ENCODE results near the gene CAMTA1. TPM values are rescaled to one million over a fixed set of nuclear protein-coding genes. Genes with fewer than 3 reads are reported as not detected.

CAMTA1 gene
- total RNA-seq, 1 experiment from 2014 or later = 102 TPM

DNA sequence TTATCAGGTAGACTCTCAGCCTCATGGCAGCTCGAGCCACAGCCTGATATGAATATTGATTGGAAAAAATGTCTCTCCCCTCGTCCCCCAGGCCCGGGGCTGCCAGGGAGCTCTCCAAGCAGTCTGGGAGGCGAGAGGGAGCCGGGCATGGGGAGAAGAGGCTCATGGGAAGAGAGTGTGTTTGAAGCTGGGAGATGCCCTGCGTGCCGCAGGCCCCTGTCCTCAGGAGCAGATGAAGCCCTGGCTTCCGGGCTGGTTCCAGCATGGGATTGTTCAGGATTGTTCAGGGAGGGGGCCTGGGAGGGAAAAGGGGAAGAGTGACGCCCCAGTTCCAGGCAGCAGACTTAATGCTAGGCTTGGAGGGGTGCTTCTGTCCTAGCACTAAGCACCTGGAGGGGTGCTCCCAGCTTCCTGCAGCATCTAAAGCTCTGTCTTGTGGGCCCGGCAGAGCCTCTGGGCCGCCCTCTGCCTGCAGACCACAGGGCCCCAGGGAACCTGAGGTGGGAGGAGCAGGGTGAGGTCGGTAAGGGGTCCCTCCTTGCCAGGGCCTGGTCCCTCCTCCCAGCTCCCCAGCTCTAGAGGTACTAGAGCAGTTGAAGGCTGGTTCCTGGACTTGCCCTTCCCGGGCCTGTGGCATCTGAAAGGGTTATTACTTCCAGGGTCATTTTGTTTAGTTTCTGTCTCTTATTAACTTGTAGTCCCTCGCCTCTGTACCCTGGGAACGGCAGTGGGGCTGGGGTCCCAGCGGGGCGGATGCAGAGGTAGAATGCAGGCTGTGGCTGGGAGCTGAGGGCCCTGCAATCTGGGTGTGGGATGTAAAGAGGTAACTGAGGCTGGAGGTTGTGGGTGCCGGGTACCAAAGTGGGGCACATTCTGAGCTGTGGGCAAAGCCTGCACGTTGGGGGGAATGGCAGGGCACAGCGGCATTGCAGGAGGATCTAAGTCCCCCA lies 651.1 kb downstream of the CAMTA1 start:
- DNase-seq (ENCODE audit: low read depth) = no peak
- in situ Hi-C loops (cut with HindIII; ENCODE audit: low pct_unique_long_range_greater_than_20kb, low sequenced_read_pairs) = no loop called here

GRCh38 chr1:7437036-7437435 lies 651.8 kb downstream of the CAMTA1 start:
- in situ Hi-C loops (cut with HindIII; ENCODE audit: low pct_unique_long_range_greater_than_20kb, low sequenced_read_pairs) = no loop called here
- no peak for DNase-seq (ENCODE audit: low read depth)

- no peak for DNase-seq (ENCODE audit: low read depth)
- in situ Hi-C loops (cut with HindIII; ENCODE audit: low pct_unique_long_range_greater_than_20kb, low sequenced_read_pairs) = no loop called here
Observed at GRCh38 chr1:7437608-7438395, 652.5 kb downstream of the CAMTA1 start.

DNA sequence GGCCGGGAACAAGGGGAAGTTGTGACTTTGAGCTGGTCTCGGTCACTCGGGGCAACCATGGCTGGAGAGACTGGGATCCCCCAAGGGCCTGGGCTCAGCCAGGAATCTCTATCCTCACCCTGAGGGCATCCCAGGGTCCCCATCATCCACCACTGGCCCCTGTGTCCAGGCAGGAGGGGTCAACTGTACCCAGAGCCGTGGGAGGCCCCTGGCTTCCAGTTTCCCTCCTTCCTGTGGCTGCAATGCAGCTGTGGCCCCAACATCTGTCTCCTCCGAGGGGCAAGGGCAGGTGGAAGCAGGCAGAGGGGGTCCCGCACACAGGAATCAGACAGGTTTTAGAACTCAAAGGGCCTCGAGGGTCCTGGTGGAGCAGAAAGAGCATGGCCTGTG lies 653.1 kb downstream of the CAMTA1 start:
- no peak for DNase-seq (ENCODE audit: low read depth)
- in situ Hi-C loops (cut with HindIII; ENCODE audit: low pct_unique_long_range_greater_than_20kb, low sequenced_read_pairs) = no loop called here

GRCh38 chr1:7438921-7439655 lies 653.8 kb downstream of the CAMTA1 start:
- in situ Hi-C loops (cut with HindIII; ENCODE audit: low pct_unique_long_range_greater_than_20kb, low sequenced_read_pairs) = no loop called here
- no peak for DNase-seq (ENCODE audit: low read depth)

DNA sequence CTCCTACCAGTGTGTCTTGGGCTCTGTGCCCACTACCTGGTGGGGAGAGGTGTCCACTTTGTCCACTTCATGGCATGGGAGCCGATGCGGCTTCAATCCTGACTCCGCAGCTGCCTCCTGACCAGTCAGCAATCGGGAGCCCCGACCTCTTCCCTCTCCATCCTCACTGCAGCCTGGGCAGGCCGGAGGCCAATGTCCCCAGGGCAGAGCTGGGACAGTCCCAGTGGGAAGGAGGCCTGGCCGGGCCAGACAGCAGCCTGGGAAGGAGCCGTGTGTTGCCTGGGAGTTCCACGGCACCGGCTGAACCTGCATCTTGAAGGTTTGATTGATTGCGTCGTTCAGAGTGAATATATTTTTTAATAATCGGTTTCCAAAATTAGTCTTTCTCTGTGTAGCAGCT lies 654.9 kb downstream of the CAMTA1 start:
- DNase-seq (ENCODE audit: low read depth) = no peak
- in situ Hi-C loops (cut with HindIII; ENCODE audit: low pct_unique_long_range_greater_than_20kb, low sequenced_read_pairs) = no loop called here

GRCh38 chr1:7441143-7441841 lies 656.0 kb downstream of the CAMTA1 start:
- no peak for DNase-seq (ENCODE audit: low read depth)
- in situ Hi-C loops (cut with HindIII; ENCODE audit: low pct_unique_long_range_greater_than_20kb, low sequenced_read_pairs) = no loop called here

DNA sequence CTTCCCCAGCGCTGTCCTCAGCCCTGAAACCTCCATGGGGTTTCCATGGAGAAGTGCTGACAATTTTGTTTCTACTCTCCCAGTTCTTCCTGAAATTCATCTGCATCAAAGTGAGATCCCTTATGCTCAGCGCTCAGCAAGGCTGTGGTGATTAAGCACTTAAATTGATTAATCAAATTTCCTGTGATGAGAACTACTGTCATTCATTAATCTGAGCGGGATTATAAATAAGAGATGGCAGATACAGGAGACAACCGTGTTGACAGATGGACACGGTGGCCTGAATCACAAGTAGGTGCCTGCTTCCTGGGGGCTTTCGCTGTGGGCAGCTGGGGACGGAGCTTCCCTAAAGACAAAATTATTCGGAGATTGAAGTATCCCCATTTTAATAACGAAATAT lies 656.8 kb downstream of the CAMTA1 start:
- DNase-seq (ENCODE audit: low read depth) = no peak
- in situ Hi-C loops (cut with HindIII; ENCODE audit: low pct_unique_long_range_greater_than_20kb, low sequenced_read_pairs) = no loop called here

- no peak for DNase-seq (ENCODE audit: low read depth)
- in situ Hi-C loops (cut with HindIII; ENCODE audit: low pct_unique_long_range_greater_than_20kb, low sequenced_read_pairs) = no loop called here
Observed at GRCh38 chr1:7442918-7443317, 657.7 kb downstream of the CAMTA1 start.

- in situ Hi-C loops (cut with HindIII; ENCODE audit: low pct_unique_long_range_greater_than_20kb, low sequenced_read_pairs) = no loop called here
- no peak for DNase-seq (ENCODE audit: low read depth)
Observed at GRCh38 chr1:7444363-7444762, 659.1 kb downstream of the CAMTA1 start.

GRCh38 chr1:7447093-7447492 lies 661.8 kb downstream of the CAMTA1 start:
- in situ Hi-C loops (cut with HindIII; ENCODE audit: low pct_unique_long_range_greater_than_20kb, low sequenced_read_pairs) = no loop called here
- no peak for DNase-seq (ENCODE audit: low read depth)

GRCh38 chr1:7447736-7448135 lies 662.5 kb downstream of the CAMTA1 start:
- in situ Hi-C loops (cut with HindIII; ENCODE audit: low pct_unique_long_range_greater_than_20kb, low sequenced_read_pairs) = no loop called here
- no peak for DNase-seq (ENCODE audit: low read depth)

GRCh38 chr1:7448986-7449385 lies 663.7 kb downstream of the CAMTA1 start:
- in situ Hi-C loops (cut with HindIII; ENCODE audit: low pct_unique_long_range_greater_than_20kb, low sequenced_read_pairs) = no loop called here

GRCh38 chr1:7449750-7450149 lies 664.5 kb downstream of the CAMTA1 start:
- DNase-seq (ENCODE audit: low read depth) = no peak
- in situ Hi-C loops (cut with HindIII; ENCODE audit: low pct_unique_long_range_greater_than_20kb, low sequenced_read_pairs) = no loop called here

More at GRCh38 chr1:7448986-7449385, 663.7 kb downstream of the CAMTA1 start:
- no peak for DNase-seq (ENCODE audit: low read depth)

- no peak for DNase-seq (ENCODE audit: low read depth)
- in situ Hi-C loops (cut with HindIII; ENCODE audit: low pct_unique_long_range_greater_than_20kb, low sequenced_read_pairs) = no loop called here
Observed at GRCh38 chr1:7450838-7451237, 665.6 kb downstream of the CAMTA1 start.

DNA sequence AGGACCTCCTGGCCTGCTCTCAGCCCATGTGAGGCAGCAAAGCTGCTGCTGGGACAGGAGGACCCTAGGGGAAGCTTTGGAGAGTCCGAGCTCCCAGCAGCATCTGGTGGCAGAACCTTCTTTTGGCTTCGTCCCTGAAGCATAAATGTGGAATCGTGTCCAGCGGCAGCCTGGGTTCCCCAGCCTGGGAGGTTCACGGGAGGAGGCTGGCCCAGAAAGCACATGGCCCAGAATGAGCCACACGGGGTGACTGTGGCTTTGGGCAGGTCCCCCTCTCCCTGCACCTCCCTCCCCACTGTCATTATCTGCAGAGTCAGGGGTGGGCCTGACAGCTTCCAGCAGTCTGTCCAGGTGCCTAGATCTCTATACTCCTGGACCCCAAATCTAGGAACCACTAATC lies 667.8 kb downstream of the CAMTA1 start:
- DNase-seq (ENCODE audit: low read depth) = no peak
- in situ Hi-C loops (cut with HindIII; ENCODE audit: low pct_unique_long_range_greater_than_20kb, low sequenced_read_pairs) = no loop called here

- in situ Hi-C loops (cut with HindIII; ENCODE audit: low pct_unique_long_range_greater_than_20kb, low sequenced_read_pairs) = no loop called here
- peak; percentile 14 for DNase-seq (ENCODE audit: low read depth)
Observed at GRCh38 chr1:7454052-7454815, 669.0 kb downstream of the CAMTA1 start.

All from Caki2 (cell line).